Neural cell (in vitro differentiated cells): Measurements from ENCODE around the gene THADA. TPM values are rescaled to one million over a fixed set of nuclear protein-coding genes. Genes with fewer than 3 reads are reported as not detected.

ENCODE experiments used
- H2AFZ ChIP-seq: fragments of 200-600, 300-800 bp; sonication (generic), shearing (Covaris generic); 2 replicates; pipeline ENCODE4 v1.6.0; 2014; ENCODE audit warnings: low read depth, mild to moderate bottlenecking, antibody characterized with exemption, low read length, moderate library complexity
- H3F3A ChIP-seq: fragments of 200-600 bp; shearing (Covaris generic); 2 replicates; pipeline ENCODE4 v1.6.1; 2016; ENCODE audit warnings: mild to moderate bottlenecking, moderate library complexity, mixed read lengths, antibody characterized with exemption, low read length; ENCODE audit not compliant: insufficient read depth, poor library complexity, severe bottlenecking
- H3K27ac ChIP-seq: fragments of 200-600, 300-800 bp; sonication (generic), shearing (Covaris generic); 2 replicates; pipeline ENCODE4 v1.5.1; 2014; ENCODE audit warnings: mild to moderate bottlenecking, low read length, moderate library complexity
- H3K27me3 ChIP-seq: fragments of 300-800, 200-600 bp; sonication (generic), shearing (Covaris generic); 2 replicates; pipeline ENCODE4 v1.6.0; 2014; ENCODE audit warnings: mild to moderate bottlenecking, low read depth, low read length, moderate library complexity; ENCODE audit not compliant: insufficient read depth
- H3K36me3 ChIP-seq: fragments of 300-800, 200-600 bp; sonication (generic), shearing (Covaris generic); 2 replicates; pipeline ENCODE4 v1.5.1; 2014; ENCODE audit warnings: mild to moderate bottlenecking, antibody characterized with exemption, low read length, moderate library complexity; ENCODE audit not compliant: insufficient read depth
- H3K4me2 ChIP-seq: fragments of 300-800, 200-600 bp; sonication (generic), shearing (Covaris generic); 2 replicates; pipeline ENCODE4 v1.6.0; 2014; ENCODE audit warnings: mild to moderate bottlenecking, low read length
- H3K4me3 ChIP-seq: fragments of 300-800, 200-600 bp; sonication (generic), shearing (Covaris generic); 2 replicates; pipeline ENCODE4 v1.5.1; 2014; ENCODE audit warnings: mild to moderate bottlenecking, low read length, moderate library complexity
- H3K79me2 ChIP-seq: fragments of 200-600 bp; shearing (Covaris generic); replicated peaks from 2 replicates; pipeline ENCODE4 v1.6.0; 2014; ENCODE audit warnings: mild to moderate bottlenecking, low read length, moderate library complexity; ENCODE audit not compliant: insufficient read depth
- H3K9ac ChIP-seq: fragments of 300-800, 200-600 bp; sonication (generic), shearing (Covaris generic); 2 replicates; pipeline ENCODE4 v1.6.1; 2016; ENCODE audit warnings: mild to moderate bottlenecking, low read length, mixed read lengths
- H3K9me2 ChIP-seq: fragments of 200-600 bp; shearing (Covaris generic); 2 replicates; pipeline ENCODE4 v1.6.1; 2016; ENCODE audit warnings: mild to moderate bottlenecking, low read length, mixed read lengths; ENCODE audit not compliant: insufficient read depth
- H3K9me3 ChIP-seq: fragments of 200-600, 300-800 bp; sonication (generic), shearing (Covaris generic); 2 replicates; pipeline ENCODE4 v1.6.1; 2016; ENCODE audit warnings: mild to moderate bottlenecking, mixed run types, low read length, moderate library complexity, mixed read lengths
- H4K20me1 ChIP-seq: fragments of 200-600 bp; shearing (Covaris generic); 2 replicates; pipeline ENCODE4 v1.6.1; 2016; ENCODE audit warnings: mild to moderate bottlenecking, mixed run types; ENCODE audit not compliant: insufficient read depth
- CTCF ChIP-seq: fragments of 450-650 bp; IDR thresholded peaks from 2 replicates; pipeline ENCODE4 v1.5.1; 2014; ENCODE audit warnings: antibody characterized with exemption, mild to moderate bottlenecking, moderate library complexity; ENCODE audit not compliant: poor library complexity, severe bottlenecking
- EP300 ChIP-seq: fragments of 450-650 bp; conservative IDR thresholded peaks from 2 replicates; pipeline ENCODE4 v1.6.1; 2014; ENCODE audit warnings: antibody characterized with exemption, mild to moderate bottlenecking, moderate library complexity; ENCODE audit not compliant: poor library complexity, severe bottlenecking
- EZH2 ChIP-seq: fragments of 200-600, 300-800 bp; shearing (Covaris generic), sonication (generic); IDR thresholded peaks from 2 replicates; pipeline ENCODE4 v1.6.1; 2014; ENCODE audit warnings: antibody characterized with exemption, low read length, borderline replicate concordance, mild to moderate bottlenecking; ENCODE audit not compliant: insufficient read depth, poor library complexity, severe bottlenecking
- MXI1 ChIP-seq: fragments of 450-650 bp; conservative IDR thresholded peaks from 2 replicates; pipeline ENCODE4 v1.6.1; 2014; ENCODE audit warnings: antibody characterized with exemption, mild to moderate bottlenecking; ENCODE audit not compliant: poor library complexity, severe bottlenecking
- POLR2AphosphoS5 ChIP-seq: IDR thresholded peaks from 2 replicates; pipeline ENCODE4 v1.6.1; 2012
- RAD21 ChIP-seq: fragments of 450-650 bp; conservative IDR thresholded peaks from 2 replicates; pipeline ENCODE4 v1.6.1; 2014; ENCODE audit warnings: antibody characterized with exemption, mild to moderate bottlenecking, moderate library complexity
- REST ChIP-seq: IDR thresholded peaks from 2 replicates; pipeline ENCODE4 v1.6.1; 2012; ENCODE audit warnings: borderline replicate concordance
- SMC3 ChIP-seq: fragments of 450-650 bp; conservative IDR thresholded peaks from 2 replicates; pipeline ENCODE4 v1.6.1; 2014; ENCODE audit warnings: antibody characterized with exemption, mild to moderate bottlenecking, moderate library complexity; ENCODE audit not compliant: poor library complexity
- TAF1 ChIP-seq: IDR thresholded peaks from 2 replicates; pipeline ENCODE4 v1.6.1; 2012; ENCODE audit warnings: low read depth
- polyA plus RNA-seq: library from polyadenylated mRNA; depleted of rRNA; stranded (reverse); fragments of >200 nt; gene quantifications from 2 replicates; pipeline ENCODE4 v1.2.3, GENCODE V29; 2014

THADA gene
- polyA plus RNA-seq, 1 donor from 2014 or later = 8.5 TPM

- no peak for TF ChIP-seq EZH2
- TF ChIP-seq REST = no peak
- TF ChIP-seq RAD21 = no peak
- TF ChIP-seq SMC3 = no peak
- TF ChIP-seq EP300 = no peak
- no peak for TF ChIP-seq POLR2AphosphoS5
- TF ChIP-seq MXI1 = no peak
- TF ChIP-seq CTCF = no peak
- no peak for TF ChIP-seq TAF1
- Histone ChIP-seq H2AFZ (no peak overlapping the region), H3K9ac (no peak overlapping the region), H4K20me1 (no peaks in the 10 kb centered on the region), H3K9me3 (no peaks in the 10 kb centered on the region), H3K36me3 (no peaks in the 10 kb centered on the region), H3F3A (no peaks in the 10 kb centered on the region), H3K4me3 (no peak overlapping the region), H3K4me2 (no peak overlapping the region), H3K27me3 (no peaks in the 10 kb centered on the region), H3K79me2 (no peaks in the 10 kb centered on the region), H3K9me2 (no peaks in the 10 kb centered on the region), H3K27ac (no peak overlapping the region)
Measured at GRCh38 chr2:43267381-43267780, 328.5 kb downstream of the THADA start.

- Histone ChIP-seq H3K27ac (no peak overlapping the region), H3F3A (no peaks in the 10 kb centered on the region), H2AFZ (no peak overlapping the region), H4K20me1 (no peaks in the 10 kb centered on the region), H3K9ac (no peak overlapping the region), H3K4me2 (no peak overlapping the region), H3K4me3 (no peak overlapping the region), H3K79me2 (no peaks in the 10 kb centered on the region), H3K27me3 (no peaks in the 10 kb centered on the region), H3K36me3 (no peaks in the 10 kb centered on the region), H3K9me3 (no peaks in the 10 kb centered on the region), H3K9me2 (no peaks in the 10 kb centered on the region)
- no peak for TF ChIP-seq REST
- TF ChIP-seq POLR2AphosphoS5 = no peak
- TF ChIP-seq SMC3 = no peak
- TF ChIP-seq EZH2 = no peak
- TF ChIP-seq RAD21 = no peak
- TF ChIP-seq MXI1 = no peak
- no peak for TF ChIP-seq CTCF
- no peak for TF ChIP-seq TAF1
- no peak for TF ChIP-seq EP300
Measured at GRCh38 chr2:43266711-43267111, 329.1 kb downstream of the THADA start.
